ENCODE results near the gene SNTG2.

SNTG2 gene

DNA sequence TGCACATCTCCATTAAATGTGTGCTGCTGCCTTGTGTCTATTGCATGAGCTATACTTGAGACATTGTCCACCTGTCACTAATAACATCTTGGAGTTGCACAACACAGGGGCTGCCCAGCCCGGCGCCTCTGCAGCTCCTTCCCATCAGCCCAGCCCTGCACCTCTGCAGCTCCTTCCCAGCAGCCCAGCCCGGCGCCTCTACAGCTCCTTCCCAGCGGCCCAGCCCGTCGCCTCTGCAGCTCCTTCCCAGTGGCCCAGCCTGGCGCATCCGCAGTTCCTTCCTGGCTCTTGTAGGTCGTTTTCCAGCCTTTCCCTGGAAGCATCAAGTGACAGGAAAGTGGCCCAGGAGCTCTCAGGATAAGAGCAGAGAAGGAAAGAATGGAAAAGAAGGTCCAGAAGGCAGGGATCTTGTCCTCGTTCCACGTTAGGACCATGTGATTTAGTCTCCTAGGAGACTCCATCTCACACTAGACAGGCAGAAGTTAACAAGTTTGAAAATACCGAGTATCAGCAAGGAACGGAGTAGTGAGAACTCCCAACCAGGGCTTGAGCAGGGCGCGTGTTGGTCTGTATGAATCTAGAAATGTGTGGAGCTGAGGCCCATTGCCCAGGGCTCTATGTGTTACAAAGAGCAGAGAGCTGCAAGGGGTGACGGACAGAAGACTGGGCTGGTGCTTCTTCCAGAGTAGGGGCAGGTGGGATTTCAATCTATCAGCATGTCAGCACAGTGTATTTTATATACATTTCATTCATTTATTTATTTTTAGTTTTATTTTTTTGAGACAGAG lies 346.9 kb downstream of the SNTG2 start:
- no peak for DNase-seq

DNA sequence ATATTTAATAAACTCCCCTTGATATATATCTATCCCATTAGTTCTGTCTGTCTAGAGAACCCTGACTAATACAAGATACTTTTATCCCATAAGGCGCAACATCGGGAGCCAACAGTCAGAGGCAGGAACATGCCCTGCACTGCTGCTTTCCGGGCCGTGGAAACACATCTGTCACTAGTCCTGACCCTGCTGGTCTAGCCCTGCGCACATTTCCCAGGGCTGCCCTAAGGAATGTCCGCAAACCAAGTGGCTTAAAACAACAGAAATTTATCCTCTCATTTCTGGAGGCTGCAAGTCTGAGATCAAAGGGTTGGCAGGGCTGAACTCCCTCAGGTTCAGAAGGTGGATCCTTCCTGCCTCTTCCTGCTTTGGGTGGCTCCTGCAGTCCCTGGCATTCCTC lies 348.4 kb downstream of the SNTG2 start:
- DNase-seq: no peak

GRCh38 chr2:1300284-1300683 lies 349.6 kb downstream of the SNTG2 start:
- no peak for DNase-seq

DNA sequence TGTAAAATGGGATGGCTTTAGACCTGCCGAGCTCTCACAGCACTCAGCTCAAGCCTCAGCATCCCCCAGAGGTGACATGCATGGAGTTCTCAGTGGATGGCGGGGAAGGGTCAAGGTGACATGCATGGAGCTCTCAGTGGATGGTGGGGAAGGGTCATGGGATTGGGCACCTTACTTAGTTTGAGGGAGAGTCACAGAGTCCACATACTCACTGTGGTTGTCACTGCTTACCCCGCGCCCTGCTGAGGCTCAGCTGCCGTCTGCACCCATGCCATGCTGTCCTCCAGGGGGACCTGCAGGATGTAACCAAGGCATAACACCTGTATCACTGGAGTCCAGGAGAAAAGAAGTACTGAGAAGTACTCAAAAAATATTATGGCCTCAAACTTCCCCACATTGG lies 350.4 kb downstream of the SNTG2 start:
- no peak for DNase-seq

DNA sequence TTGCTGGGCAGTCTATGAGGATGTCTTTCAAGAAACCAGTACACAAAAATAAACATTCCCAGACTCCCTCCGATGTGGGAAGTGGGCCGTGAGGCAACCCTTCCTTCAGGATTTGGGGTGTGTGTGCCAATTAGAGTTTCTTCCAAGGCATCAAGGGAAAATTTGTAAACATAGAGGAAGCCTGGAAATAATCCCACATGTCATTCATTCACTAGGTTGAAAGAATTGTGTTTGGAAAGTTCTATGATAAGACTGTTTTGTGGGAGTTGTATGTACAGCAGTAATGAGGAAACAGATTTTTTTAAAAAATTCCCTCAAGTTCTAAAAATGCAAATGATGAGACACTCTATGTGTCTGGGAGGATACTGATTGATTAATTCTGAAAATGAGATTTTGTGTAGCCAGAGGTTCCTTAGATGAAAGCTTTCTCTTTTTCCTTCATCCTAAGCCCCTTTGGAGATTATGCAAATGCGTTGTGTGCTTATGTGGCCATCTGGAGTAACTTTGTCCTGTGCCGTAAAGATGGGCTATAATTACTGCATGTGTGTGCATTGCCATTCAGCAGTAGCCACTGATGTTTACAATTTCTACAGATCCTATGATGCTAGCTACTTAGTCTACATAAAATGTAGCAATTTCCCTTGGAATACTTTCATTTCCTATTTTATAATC lies 354.8 kb downstream of the SNTG2 start:
- no peak for DNase-seq

GRCh38 chr2:1306014-1306686 lies 355.5 kb downstream of the SNTG2 start:
- DNase-seq: no peak

DNA sequence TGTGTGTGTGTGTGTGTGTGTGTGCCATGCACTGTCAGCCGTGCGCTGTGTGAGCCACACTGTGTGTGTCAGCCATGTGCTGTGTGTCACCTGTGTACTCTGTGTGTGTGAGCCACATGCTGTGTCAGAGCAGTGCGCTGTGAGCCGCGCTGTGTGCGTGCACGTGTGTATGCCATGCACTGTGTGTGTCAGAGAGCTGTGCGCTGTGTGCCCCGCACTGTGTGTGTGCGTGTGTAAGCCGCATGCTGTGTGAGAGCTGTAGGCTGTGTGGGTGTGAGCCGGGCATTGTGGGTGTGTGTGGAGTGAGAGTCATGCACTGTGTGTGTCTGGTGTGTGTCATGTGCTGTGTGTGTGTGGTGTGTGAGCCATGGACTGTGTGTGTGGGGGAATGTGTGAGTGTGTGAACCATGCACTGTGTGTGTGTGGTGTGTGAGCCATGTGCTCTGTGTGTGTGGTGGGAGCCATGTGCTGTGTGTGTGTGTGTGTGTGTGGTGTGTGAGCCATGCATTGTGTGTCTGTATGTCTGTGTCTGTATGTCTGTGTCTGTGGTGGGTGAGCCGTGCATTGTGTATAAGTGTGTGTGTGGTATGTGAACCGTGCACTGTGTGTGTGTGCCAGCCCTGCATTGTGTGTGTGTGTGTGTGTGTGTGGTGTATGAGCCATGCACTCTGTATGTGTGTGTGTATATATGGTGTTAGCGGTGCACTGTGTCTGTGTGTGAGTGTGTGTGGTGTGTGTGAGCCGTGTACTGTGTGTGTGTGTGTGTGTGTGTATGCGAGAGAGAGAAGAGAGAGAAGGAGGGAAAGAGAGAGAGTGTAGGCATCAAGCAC lies 356.3 kb downstream of the SNTG2 start:
- no peak for DNase-seq

DNA sequence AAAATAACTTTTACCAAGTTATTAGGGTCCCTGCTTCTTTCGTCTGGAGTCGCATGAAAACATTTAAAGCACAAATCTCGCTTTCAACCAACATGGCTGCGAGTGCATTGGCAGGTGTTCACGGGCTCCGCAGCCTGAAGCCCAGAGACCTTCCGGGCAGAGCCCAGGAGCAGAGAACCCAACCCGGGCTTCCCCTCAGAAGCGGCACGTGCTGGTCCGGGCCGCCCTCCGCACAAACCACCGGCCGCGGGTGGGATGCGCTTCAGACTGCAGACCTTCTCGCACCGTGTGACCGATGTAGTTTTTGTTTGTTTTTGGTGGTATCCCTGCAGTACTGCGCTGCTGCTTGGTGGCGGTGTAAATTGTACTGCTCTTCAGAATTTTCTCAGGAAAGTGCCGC lies 357.0 kb downstream of the SNTG2 start:
- DNase-seq: no peak

DNA sequence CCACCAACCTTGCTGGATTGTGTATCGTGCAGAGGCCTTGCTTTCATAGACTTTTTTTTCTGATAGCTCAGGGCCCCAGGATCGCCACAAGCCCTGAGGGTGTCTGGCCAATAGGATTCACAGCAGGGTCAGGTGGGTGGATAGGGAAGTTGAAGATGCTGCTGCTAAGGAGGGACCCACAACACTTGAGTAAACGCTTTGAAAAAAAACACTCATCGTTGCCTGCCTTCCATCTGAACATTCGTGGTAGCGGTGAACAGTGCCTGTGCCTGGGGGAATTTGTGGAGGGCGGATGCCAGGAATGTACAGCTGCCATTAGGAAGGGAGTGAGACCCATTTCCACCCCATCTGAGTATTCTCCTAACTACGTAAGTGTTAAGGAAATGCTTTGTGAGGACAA lies 358.0 kb downstream of the SNTG2 start:
- no peak for DNase-seq

DNA sequence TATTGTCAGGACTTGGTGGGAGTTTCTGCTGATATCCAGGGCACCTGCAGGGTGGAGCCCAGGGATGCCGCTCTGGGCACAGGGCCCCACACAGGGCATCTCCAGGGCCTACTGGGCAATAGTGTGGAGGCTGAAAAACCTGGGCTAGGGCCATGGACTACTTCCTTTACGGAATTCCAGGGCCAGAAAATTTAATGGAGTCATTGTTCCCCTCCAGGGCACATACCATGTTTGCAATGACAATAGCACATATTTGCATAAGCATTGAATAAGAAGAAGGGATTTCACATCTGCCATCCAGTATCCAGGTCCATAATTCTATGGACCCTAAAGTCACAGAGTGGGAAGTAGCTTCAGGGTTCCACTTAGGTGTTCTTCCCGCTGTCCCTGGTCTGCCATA lies 358.9 kb downstream of the SNTG2 start:
- DNase-seq: no peak

DNA sequence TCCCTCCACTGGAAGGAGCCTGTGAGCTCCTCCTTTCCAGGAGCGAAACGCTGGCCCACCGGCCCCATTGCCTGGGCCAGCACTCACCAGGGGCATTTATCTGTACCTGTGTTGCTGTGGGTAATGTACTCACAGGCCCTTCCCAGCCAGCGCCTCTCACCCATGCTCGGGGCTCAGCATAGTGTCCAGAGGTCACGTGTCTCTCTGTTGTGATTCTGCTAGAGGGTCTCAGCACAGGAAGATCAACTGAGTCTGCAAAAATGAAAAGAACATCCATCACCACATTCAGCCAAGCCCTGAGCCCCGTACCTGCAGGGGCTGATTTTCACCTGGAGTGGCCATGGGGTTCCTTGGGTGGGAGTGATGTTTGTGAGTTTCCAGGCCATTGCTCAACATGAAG lies 359.6 kb downstream of the SNTG2 start:
- no peak for DNase-seq

GRCh38 chr2:1310866-1311265 lies 360.2 kb downstream of the SNTG2 start:
- DNase-seq: no peak

- DNase-seq: no peak
These were observed 362.7 kb downstream of the SNTG2 start for GRCh38 chr2:1313240-1313924.

DNA sequence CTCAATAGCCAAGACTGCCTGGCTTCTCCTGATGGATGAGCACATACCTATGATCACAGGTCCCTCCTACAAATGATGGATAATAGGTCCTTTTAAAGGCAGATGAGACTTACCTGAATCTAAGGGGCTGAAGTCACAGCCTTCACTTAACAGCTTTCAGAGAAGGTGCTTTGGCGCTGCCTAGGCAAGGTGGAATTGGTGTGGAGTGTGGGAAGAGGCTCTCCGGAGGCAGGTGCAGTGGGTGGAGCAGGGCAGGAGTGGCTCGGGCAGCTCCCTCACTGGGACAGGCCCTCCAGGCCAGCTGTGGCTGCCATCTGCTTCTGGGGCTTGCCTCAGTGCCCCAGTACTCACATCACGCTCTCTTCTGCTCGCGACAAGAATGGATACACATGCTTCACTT lies 363.6 kb downstream of the SNTG2 start:
- no peak for DNase-seq

- DNase-seq: no peak
These were observed 367.8 kb downstream of the SNTG2 start for GRCh38 chr2:1318366-1319009.

- no peak for DNase-seq
These were observed 368.7 kb downstream of the SNTG2 start for GRCh38 chr2:1319393-1319792.

GRCh38 chr2:1321321-1321720 lies 370.7 kb downstream of the SNTG2 start:
- DNase-seq: no peak

DNA sequence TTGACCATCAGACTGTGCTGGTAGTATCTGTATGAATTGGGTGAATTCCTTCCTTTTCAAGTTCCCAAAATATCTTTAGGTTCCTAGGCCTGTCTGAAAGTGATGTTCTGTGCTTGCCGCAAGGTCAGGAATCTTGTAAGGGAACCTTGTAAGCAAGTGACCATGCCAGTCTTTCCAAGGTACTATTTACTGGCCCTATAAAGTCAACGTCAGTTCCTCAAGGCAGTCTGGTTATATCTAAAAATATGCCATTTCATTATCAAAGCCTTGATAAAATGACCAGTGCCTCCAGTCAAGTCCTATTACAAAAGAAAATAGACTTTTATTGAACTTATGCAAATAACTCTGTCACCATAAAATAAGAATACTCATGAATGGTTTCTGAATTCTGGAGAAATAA lies 374.2 kb downstream of the SNTG2 start:
- no peak for DNase-seq

DNA sequence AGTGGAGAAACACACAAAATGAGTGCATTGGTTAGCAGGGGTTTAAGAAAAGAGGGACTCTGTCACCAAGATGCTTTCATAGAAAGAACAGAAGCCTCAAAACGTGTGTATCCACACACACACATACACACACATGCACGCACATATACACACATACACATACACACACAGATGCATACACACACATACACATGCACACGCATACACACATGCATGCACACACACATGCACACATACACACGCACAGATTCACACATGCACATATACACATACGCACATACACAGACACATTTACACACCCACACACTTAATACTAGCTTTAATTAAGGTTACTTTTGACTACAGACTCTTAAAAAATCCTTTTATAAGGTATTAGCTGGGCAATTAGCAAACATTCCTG lies 378.0 kb downstream of the SNTG2 start:
- DNase-seq: no peak

DNA sequence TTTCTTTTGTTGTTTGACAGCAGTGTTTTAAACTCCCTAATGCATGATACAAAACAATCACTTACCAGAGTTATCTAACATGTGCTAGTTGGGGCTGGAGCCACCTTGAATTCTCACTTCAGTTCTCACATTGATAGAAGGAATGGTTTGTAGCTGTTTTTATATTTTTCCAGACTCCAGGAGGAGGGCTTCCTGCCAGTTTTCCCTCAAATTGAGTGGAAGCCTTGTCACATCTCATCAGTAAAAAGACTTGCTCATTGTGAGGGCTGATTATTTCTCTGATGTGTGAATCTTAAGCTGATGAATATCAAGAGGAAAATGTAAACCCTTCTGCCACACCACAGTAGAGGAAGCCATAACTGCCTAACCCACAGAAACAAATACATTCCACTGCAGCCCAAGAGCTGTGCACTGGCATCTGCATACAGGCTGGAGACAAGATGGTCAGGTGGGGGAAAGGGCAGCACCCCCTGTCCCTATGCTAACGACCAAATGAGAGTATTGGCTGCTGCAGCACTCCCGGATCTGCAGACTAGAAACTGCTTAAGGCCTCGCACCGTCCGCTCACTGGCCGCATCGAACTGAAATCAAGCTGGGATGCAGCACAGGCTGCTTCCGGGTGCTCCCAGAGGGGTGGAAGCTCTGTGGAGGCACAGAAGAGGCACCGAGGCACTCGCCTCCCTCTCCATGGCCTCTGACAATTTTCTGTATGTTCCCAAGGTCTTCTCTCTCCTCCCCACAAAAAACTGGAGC lies 388.9 kb downstream of the SNTG2 start:
- DNase-seq: no peak

DNA sequence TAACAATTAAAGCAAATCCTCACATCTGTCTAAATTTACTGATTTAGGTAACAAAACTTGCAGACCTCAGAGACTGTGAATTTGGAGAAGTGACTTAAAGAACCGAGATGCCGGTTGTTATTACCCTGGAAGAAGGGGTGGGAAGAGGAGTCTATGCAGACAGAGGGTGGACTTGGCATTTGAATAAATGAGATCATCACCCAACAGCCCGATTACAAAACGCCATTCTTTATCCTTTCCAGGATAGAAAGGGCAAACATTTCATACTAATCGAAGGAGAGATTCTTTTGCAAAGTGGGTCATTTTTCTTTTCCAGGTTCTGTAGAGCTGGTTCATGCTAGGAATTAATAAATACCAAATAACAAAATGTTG lies 389.5 kb downstream of the SNTG2 start:
- no peak for DNase-seq

Measured in NCI-H146 (cell line).